ENCODE results near the gene SEBOX. TPM values are rescaled to one million over a fixed set of nuclear protein-coding genes. Genes with fewer than 3 reads are reported as not detected.

SEBOX gene
- total RNA-seq, 1 donor from 2014 or later, result not detected

GRCh38 chr17:28395968-28396367, 31.0 kb upstream of the SEBOX start:
- Histone ChIP-seq H3K9me3 (ENCODE audit: insufficient read depth, low read depth, low read length) (no peaks in the 10 kb centered on the region), H4K20me1 (ENCODE audit: insufficient read depth, low read length) (peaks cover 6% of the 10 kb centered on the region), H3K27me3 (ENCODE audit: insufficient read depth, low read length) (no peaks in the 10 kb centered on the region), H3K79me2 (ENCODE audit: insufficient read depth, low read length) (no peaks in the 10 kb centered on the region), H3K36me3 (ENCODE audit: insufficient read depth, low read length) (peaks cover under 1% of the 10 kb centered on the region), H3K4me1 (ENCODE audit: insufficient read depth, low read length) (peaks cover 9% of the 10 kb centered on the region), H2AFZ (ENCODE audit: low read depth, low read length) (no peak overlapping the region), H3K4me2 (ENCODE audit: low read length) (no peak overlapping the region), H3K4me3 (ENCODE audit: insufficient read depth, low read depth, low read length) (no peak overlapping the region), H3K27ac (ENCODE audit: low read depth, low read length) (no peak overlapping the region), H3K9ac (ENCODE audit: low read length) (no peak overlapping the region)
- no peak for DNase-seq (ENCODE audit: low read depth)
- no peak for FAIRE-seq
- Mint-ChIP-seq H3K27me3 (ENCODE audit: low read depth, unreplicated experiment) (no peaks in the 10 kb centered on the region), H3K4me3 (ENCODE audit: unreplicated experiment) (no peak overlapping the region), H3K36me3 (ENCODE audit: low read depth, unreplicated experiment) (peaks cover 20% of the 10 kb centered on the region), H3K4me1 (ENCODE audit: low read depth, unreplicated experiment) (peaks cover 25% of the 10 kb centered on the region), H3K9me3 (ENCODE audit: unreplicated experiment) (no peaks in the 10 kb centered on the region), H3K27ac (ENCODE audit: unreplicated experiment) (no peak overlapping the region)
- no peak for TF ChIP-seq EZH2 (IDR thresholded peaks at IDR 0.05; ENCODE audit: insufficient read depth, low read length)
- TF ChIP-seq CTCF (IDR thresholded peaks at IDR 0.05; ENCODE audit: insufficient read depth, low read depth, low read length), result no peak

- no peaks in the 10 kb centered on the region for H3K9me3 ChIP-seq (ENCODE audit: insufficient read depth, low read depth, low read length)
- Mint-ChIP-seq H3K27me3 (ENCODE audit: low read depth, unreplicated experiment) (no peaks in the 10 kb centered on the region), H3K9me3 (ENCODE audit: unreplicated experiment) (no peaks in the 10 kb centered on the region), H3K4me3 (ENCODE audit: unreplicated experiment) (no peak overlapping the region), H3K4me1 (ENCODE audit: low read depth, unreplicated experiment) (peaks cover 25% of the 10 kb centered on the region), H3K36me3 (ENCODE audit: low read depth, unreplicated experiment) (peaks cover 24% of the 10 kb centered on the region), H3K27ac (ENCODE audit: unreplicated experiment) (no peak overlapping the region)
- no peaks in the 10 kb centered on the region for H3K27me3 ChIP-seq (ENCODE audit: insufficient read depth, low read length)
- no peaks in the 10 kb centered on the region for H3K79me2 ChIP-seq (ENCODE audit: insufficient read depth, low read length)
- TF ChIP-seq EZH2 (IDR thresholded peaks at IDR 0.05; ENCODE audit: insufficient read depth, low read length) (no peak), CTCF (IDR thresholded peaks at IDR 0.05; ENCODE audit: insufficient read depth, low read depth, low read length) (no peak)
- H3K36me3 ChIP-seq (ENCODE audit: insufficient read depth, low read length), result peaks cover 5% of the 10 kb centered on the region
- peaks cover 9% of the 10 kb centered on the region for H3K4me1 ChIP-seq (ENCODE audit: insufficient read depth, low read length)
- H3K27ac ChIP-seq (ENCODE audit: low read depth, low read length), result no peak overlapping the region
- DNase-seq (ENCODE audit: low read depth) (no peak), FAIRE-seq (no peak)
- H3K9ac ChIP-seq (ENCODE audit: low read length), result no peak overlapping the region
- H3K4me3 ChIP-seq (ENCODE audit: insufficient read depth, low read depth, low read length), result no peak overlapping the region
- H4K20me1 ChIP-seq (ENCODE audit: insufficient read depth, low read length), result peaks cover 6% of the 10 kb centered on the region
- no peak overlapping the region for H3K4me2 ChIP-seq (ENCODE audit: low read length)
- H2AFZ ChIP-seq (ENCODE audit: low read depth, low read length), result no peak overlapping the region
Observed at GRCh38 chr17:28395426-28395825, 30.4 kb upstream of the SEBOX start.

- H3K4me3 ChIP-seq (ENCODE audit: insufficient read depth, low read depth, low read length), result no peak overlapping the region
- no peak overlapping the region for H3K9ac ChIP-seq (ENCODE audit: low read length)
- Mint-ChIP-seq H3K4me3 (ENCODE audit: unreplicated experiment) (no peak overlapping the region), H3K27ac (ENCODE audit: unreplicated experiment) (no peak overlapping the region), H3K27me3 (ENCODE audit: low read depth, unreplicated experiment) (no peaks in the 10 kb centered on the region), H3K36me3 (ENCODE audit: low read depth, unreplicated experiment) (peaks cover 32% of the 10 kb centered on the region), H3K4me1 (ENCODE audit: low read depth, unreplicated experiment) (peaks cover 25% of the 10 kb centered on the region), H3K9me3 (ENCODE audit: unreplicated experiment) (no peaks in the 10 kb centered on the region)
- no peaks in the 10 kb centered on the region for H3K79me2 ChIP-seq (ENCODE audit: insufficient read depth, low read length)
- no peaks in the 10 kb centered on the region for H3K27me3 ChIP-seq (ENCODE audit: insufficient read depth, low read length)
- peak overlapping the region; percentile 34 for H3K4me2 ChIP-seq (ENCODE audit: low read length)
- H3K27ac ChIP-seq (ENCODE audit: low read depth, low read length), result no peak overlapping the region
- H3K4me1 ChIP-seq (ENCODE audit: insufficient read depth, low read length), result peaks cover 9% of the 10 kb centered on the region
- FAIRE-seq, result peak; percentile 66
- TF ChIP-seq EZH2 (IDR thresholded peaks at IDR 0.05; ENCODE audit: insufficient read depth, low read length) (no peak), CTCF (IDR thresholded peaks at IDR 0.05; ENCODE audit: insufficient read depth, low read depth, low read length) (no peak)
- no peak overlapping the region for H2AFZ ChIP-seq (ENCODE audit: low read depth, low read length)
- DNase-seq (ENCODE audit: low read depth), result peak; percentile 65
- peaks cover 6% of the 10 kb centered on the region for H4K20me1 ChIP-seq (ENCODE audit: insufficient read depth, low read length)
- H3K9me3 ChIP-seq (ENCODE audit: insufficient read depth, low read depth, low read length), result no peaks in the 10 kb centered on the region
- H3K36me3 ChIP-seq (ENCODE audit: insufficient read depth, low read length), result peaks cover 5% of the 10 kb centered on the region
Observed at GRCh38 chr17:28394337-28395116, 29.5 kb upstream of the SEBOX start.

All from astrocyte (in vitro differentiated cells and primary cell).